ENCODE results near the gene ANO10. TPM values are rescaled to one million over a fixed set of nuclear protein-coding genes. Genes with fewer than 3 reads are reported as not detected.
"Not testable (repeated sequence)": the region's sequence is repeated elsewhere in the genome, so short reads cannot be mapped to it uniquely, and the experiment has no call there.

The ANO10 gene
- total RNA-seq, 2 experiments from 2014 or later, result 8.6 to 12.2 TPM

DNA sequence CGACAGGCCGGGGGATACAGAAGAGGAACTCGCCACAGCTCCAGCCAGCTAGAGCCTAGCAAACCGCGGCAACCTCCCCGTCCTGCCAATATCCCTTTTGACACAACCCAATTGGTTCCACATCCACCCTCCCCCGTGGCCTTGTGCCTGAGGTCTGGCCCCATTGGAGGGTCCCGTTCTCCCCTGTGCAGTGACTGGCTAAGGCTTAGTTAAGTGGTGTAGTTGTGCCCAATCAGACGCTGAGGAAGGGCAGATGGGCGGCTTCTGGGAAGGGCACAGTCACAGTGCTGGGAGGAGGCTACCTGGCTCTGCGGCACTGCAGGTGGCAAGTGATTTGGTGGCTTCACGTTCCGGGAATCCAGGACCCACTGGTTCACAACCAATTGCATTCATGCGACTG is 256.9 kb downstream of the ANO10 start:
- ChIA-PET POLR2A (no interaction called here), CTCF (no interaction called here)

DNA sequence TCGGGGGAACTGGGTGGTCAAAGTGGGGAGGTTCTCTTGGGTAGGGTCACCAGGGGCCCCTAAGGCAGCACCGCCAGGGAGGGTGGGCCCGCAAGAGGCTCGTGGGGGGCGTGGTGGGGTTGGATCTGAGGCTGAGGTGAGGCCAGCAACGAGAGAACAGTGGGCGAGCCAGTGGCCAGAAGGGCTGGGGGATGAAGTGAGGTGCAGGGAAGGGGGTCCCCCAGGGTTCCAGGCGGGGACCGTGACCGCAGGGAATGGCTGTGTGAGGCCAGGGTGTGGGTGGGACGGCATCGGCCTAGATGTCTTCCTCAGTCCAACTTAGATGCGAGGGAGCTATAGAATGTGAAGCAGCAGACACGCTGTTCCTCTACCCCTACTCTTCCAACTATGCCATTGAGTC is 257.3 kb downstream of the ANO10 start:
- POLR2A ChIA-PET, result no interaction called here
- CTCF ChIA-PET, result no interaction called here

DNA sequence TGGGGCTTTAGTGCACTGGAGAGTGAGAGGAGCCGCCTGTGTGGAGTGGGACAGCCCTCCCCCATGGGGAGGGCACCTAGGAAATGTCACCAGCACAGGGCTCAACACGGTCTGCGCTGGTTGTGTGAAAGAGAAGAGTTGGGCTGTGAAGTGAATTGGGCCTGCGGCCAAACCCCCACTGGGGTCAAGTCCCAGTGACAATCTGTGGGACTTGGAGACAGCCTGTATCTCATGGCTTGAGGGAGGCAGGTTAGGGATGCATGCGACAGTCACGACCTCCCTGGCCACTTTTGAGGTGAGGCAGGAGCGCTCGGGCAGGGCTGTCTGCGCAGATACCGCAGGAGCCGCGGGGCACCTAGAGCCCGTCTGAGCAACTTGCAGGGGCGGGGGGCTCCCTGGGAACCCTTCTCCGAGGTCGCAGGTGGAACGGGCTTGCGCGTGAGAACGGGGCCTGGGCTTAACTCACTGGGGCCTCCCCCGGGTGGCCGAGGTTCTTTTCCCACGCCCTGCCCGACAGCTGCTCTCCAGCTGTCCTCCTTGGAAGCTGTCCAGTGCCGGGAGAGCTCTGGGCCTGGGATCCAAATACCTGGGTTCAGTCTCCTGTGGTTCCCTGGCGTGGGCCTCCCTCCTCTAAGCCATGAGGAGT is 258.1 kb downstream of the ANO10 start:
- ChIA-PET POLR2A (no interaction called here), CTCF (no interaction called here)

DNA sequence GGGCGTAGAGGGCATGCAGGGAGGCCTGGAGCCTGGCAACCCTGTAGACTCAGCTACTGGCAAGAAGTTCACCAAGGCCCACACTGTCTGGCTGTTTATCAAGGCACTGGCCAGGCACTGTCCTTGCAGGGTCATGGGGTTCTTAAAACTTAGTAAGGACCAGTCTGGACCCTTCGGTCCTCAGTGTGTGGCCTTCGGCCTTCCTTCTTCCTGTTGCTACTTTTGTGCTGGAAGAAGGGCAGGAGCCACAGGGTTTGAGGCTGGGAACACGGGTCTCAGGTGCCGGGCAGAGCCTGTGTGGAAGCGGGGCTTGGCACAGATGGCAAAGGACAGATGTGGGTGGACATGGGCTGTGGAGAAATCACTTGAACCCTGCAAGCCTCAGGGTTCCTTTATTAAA is 258.9 kb downstream of the ANO10 start:
- CTCF ChIA-PET, result no interaction called here

DNA sequence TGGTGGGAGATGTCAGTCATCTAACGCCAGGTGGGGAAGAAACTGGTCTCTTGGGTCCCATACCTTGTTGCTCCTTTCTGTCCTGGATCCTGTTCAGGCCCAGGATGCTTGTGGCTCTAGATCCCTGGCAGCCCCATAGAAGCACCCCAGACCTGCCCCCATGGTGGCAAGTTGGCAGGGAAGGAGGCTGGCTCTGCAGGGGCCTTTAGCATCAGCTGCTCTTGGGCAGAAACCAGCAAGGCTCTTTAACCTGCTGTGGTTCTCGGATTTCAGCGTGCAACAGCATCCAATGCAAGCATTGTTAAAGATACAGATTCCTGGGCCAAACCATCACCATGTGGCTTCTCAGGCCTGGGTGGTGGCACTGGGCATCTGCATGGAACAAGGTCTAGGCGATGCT is 259.6 kb downstream of the ANO10 start:
- POLR2A ChIA-PET, result no interaction called here

More for the DNA sequence above, 258.9 kb downstream of the ANO10 start:
- POLR2A ChIA-PET, result no interaction called here

DNA sequence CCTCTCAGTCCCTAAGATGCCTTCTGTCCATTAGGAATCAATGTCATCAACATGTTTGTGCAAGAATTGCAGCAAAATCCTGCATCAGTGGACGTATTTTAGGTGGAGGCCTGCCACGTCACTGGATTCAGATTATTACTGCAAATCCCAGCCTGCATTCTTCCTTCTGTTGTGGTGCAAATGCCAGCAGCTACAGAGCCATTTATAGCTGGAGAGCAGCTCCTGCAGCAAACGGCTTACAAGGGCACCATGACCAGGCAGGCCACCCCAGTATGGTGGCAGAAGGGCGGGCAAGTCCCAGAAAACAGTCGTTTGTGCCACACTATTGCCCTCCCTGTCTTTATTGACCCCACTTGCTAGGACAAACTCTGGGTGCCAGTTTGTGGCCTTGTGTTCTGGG is 260.7 kb downstream of the ANO10 start:
- CTCF ChIA-PET, result no interaction called here

More for the DNA sequence above, 259.6 kb downstream of the ANO10 start:
- CTCF ChIA-PET, result no interaction called here

DNA sequence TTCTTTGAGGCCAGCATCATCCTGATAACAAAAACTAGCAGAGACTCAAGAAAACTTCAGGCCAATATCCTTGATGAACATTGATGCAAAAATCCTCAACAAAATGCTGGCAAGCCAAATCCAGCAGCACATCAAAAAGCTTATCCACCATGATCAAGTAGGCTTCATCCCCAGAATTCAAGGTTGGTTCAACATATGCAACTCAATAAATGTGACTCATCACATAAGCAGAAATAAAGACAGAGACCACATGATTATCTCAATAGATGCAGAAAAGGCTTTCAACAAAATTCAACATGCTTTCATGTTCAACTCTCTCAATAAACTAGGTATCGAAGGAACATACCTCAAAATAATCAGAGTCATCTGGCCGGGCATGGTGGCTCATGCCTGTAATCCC is 265.8 kb downstream of the ANO10 start:
- POLR2A ChIA-PET, CTCF ChIA-PET: not testable (repeated sequence)

More for the DNA sequence above, 260.7 kb downstream of the ANO10 start:
- POLR2A ChIA-PET, result no interaction called here

DNA sequence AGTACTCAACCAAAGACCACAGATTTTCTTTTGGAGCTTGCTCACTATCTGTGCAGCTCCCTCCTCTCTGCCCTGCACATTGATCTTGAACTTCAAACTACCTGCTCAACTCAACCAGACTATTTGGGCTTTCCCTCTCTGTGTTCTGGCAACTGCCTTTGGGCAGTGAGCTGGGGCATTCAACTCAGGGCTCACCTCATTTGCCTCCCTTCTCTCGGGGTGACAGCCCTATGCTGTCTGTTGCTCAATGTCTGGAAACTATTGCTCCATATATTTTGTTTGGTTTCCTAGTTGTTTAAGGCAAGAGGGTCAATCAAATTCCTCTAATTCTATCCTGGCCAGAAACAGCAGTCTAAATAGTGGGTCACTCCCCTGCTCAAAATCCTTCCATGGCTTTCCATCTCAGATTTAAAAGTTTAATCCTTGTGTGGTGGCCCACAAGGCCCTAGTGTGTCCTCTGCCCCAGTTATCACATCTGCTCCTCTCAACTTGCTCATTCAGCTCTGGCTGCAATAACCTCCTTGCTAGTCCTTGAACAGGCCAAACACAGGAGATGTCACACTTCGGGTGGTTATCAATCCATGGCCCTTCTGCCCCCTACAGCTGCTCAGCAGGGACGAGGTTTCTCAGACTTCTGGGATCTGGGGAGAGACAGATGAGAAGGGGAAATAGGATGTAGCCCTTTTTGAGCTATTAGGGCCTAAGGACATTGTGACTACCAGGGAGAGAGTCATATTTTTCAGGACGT is 267.7 kb downstream of the ANO10 start:
- POLR2A ChIA-PET, result no interaction called here
- CTCF ChIA-PET, result no interaction called here

DNA sequence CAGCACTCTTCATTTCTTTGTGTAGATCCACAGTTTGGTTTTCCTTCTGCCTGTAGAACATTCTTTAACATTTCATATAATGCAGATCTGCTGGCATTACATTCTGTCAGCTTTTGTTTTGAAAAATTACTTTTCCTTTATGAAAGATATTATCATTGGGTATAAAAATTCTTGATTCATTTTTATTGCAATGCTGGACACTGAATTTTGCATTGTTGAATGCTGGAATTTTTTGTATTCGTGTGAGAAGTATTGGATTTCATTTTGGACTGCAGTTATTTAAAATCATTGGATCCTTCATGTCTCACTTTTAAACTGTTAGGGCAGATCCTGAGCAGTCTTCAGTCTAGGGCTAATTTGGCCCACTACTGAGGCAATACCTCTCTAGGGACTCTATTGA is 268.4 kb downstream of the ANO10 start:
- POLR2A ChIA-PET, result no interaction called here
- CTCF ChIA-PET, result no interaction called here

DNA sequence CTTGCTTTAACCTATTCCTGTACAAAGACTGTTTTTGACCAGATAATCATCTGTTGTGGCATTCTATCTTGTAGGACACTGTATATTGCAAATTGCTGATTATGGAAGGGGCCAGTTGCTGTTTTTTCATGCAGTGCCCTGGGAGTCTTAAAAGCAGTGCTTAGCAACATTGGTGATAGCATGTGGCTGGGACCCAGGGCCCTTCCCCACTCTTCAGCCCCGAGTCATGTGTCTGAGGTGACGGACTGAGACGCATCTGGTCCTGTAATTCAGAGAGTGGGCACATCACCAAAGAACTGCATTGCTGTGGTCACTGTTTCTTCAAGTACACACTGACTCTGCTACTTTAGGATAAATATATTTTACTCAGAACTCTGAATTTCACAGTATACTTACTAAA is 272.1 kb downstream of the ANO10 start:
- ChIA-PET POLR2A (no interaction called here), CTCF (no interaction called here)

DNA sequence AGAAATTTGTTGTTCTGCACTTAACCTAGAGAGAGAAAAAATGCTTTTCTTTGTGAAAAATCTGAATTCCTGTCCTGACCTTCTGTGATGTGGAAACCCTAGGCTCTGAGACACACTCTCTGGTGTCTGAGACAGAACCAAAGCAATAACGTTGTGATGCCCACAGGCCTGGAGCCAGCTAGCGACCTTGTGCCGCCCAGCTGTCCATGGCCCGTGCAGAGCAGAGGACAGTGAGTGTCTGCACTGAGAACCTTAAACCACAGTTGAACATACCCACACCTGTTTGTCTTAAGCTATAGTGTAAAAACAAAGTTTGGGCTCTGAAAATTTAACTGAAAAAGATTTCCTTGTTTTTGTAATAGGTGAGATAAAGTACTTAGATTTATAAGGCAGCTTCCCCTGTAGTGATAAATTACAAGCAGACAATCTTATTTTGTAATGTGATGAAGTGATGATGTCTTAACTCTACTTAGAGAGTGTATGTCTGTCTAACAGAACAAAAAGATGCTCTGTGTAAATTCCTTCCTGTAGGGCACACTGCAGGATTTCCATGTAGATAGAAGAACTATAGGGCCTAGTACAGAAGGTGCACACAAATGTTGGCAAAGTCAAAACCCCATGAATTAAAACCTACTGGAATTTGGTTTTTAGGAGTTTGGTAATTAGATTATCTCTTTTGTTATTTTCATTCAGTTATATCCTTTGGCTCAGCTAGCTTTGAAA is 272.8 kb downstream of the ANO10 start:
- CTCF ChIA-PET, result no interaction called here
- POLR2A ChIA-PET, result no interaction called here

DNA sequence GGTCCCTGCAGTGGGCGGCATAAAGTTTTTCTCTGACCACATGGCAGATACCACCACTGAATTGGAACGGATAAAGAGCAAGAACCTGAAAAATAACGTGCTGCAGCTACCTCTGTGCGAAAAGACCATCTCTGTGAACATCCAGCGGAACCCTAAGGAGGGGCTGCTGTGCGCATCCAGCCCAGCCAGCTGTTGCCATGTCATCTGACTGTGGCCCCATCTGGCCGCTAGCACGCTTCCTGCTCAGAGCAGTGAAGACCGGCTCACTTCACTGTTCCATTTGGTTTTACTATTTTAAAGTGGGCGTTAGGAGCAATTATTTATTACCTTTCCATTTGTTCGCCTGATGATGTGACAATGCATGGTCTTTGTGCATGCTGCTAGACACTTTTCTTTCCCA is 273.5 kb downstream of the ANO10 start:
- ChIA-PET CTCF (no interaction called here), POLR2A (no interaction called here)

DNA sequence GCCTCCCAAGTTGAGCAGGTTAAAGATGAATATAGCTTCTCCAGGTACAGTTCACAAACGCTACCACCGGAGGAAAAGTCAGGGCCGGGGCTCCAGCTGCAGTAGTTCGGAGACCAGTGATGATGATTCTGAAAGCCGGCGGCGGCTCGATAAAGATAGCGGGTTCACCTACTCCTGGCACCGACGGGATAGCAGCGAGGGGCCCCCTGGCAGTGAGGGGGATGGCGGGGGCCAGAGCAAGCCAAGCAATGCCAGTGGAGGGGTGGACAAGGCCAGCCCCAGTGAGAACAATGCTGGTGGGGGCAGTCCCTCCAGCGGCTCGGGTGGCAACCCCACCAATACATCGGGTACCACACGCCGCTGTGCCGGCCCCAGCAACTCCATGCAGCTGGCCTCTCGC is 274.0 kb downstream of the ANO10 start:
- POLR2A ChIA-PET, result no interaction called here
- CTCF ChIA-PET, result interaction anchor here (2.5 kb wide), 1 partner anchor 20 kb away, joined by 6 read pairs; no protein-coding TSS in a partner anchor

DNA sequence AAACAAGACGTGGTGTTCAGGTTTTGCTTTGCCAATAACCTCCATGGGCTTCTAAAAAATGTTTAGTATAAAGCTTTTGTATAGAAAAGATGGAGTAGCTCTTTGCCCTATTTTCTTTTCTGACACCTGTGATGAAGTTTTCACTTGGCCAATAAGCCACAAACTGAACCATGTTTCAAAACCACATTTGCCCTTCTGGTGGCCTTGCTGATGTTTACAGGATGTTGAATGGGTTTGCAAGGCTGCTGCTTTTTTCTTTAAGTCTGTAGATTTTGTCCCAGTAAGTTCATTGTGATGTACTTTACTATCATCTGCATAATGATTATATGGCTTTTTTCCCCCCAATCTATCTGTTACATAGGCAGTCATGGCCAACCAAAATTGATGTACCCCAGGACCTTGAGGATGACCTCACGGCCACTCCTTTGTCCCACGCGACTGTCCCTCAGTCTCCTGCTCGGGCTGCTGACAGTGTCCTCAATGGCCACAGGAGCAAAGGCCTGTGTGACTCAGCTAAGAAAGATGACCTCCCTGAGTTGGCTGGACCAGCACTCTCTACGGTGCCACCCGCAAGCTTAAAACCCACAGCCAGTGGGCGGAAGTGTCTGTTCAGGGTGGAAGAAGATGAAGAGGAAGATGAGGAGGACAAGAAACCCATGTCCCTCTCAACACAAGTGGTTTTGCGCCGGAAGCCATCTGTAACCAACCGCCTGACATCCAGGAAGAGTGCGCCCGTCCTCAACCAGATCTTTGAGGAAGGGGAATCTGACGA is 274.6 kb downstream of the ANO10 start:
- POLR2A ChIA-PET, result interaction anchor here (0.6 to 1.0 kb wide), 2 partner anchors 113 to 529 kb away, joined by 3 to 10 read pairs; no protein-coding TSS in a partner anchor
- CTCF ChIA-PET, result interaction anchor here (0.8 to 2.5 kb wide), 2 partner anchors 19 to 77 kb away, joined by 3 to 6 read pairs; no protein-coding TSS in a partner anchor

DNA sequence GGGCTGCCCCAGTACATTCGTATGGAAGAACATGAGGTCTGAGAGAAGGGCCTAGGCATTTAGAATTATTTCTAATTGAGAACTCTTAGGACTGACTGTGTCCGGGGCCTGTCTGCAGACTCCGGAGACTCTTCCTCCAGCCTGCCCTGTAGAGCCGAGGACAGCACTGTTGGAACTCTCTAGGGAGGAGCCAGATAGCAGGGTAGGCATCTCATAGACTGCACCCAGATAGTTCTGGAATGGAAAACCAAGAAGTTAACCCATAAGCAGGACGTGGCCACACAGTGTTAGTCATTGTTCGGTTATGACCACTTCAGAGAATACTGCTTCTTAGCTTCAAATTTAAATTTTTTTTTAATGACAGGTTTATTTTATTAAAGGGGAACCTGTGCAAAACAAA is 275.9 kb downstream of the ANO10 start:
- POLR2A ChIA-PET, result interaction anchor here (0.6 to 1.0 kb wide), 3 partner anchors 51 to 344 kb away, joined by 3 to 10 read pairs (median 4); no protein-coding TSS in a partner anchor
- CTCF ChIA-PET, result interaction anchor here (1.0 to 2.5 kb wide), 2 partner anchors 18 to 156 kb away, joined by 3 to 6 read pairs; no protein-coding TSS in a partner anchor

DNA sequence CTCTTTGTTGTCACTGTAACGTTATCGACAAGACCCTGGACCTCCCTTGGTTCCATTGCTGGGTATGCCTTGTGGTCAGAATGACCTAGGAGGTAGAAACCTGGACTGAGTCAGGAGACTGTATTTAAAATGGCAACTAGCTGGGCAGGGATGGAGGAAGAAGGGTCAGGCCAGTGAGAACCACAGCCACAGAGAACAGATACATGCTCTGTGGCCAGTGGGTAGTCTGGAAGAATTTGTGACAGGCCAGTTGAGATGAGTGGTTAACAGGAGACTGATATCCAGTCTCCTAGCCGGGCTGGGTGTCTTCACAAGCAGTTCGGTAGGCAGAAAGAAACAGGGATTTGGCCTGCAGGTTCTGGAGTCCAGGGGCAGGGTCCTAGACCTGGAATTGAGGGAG is 276.6 kb downstream of the ANO10 start:
- ChIA-PET POLR2A (no interaction called here), CTCF (no interaction called here)

DNA sequence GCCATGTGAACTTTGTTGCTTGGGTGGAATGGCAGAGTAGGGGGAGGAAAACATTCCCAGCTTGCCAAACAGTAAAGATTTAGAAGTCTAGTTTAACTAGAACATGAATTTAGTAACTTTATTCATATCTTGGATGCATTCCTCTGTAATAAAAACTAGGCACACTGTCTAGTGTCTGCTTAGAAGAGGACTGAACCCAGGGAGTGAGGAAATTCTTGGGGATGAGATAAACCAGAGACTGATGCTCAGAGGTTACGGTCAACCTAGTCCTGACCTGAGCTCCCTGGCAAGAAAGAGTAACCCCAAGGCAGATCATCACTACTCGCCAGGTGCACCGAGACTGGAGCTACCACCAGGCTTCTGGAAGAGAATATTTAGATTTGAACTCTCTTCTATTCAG is 277.3 kb downstream of the ANO10 start:
- POLR2A ChIA-PET, result no interaction called here
- CTCF ChIA-PET, result no interaction called here

DNA sequence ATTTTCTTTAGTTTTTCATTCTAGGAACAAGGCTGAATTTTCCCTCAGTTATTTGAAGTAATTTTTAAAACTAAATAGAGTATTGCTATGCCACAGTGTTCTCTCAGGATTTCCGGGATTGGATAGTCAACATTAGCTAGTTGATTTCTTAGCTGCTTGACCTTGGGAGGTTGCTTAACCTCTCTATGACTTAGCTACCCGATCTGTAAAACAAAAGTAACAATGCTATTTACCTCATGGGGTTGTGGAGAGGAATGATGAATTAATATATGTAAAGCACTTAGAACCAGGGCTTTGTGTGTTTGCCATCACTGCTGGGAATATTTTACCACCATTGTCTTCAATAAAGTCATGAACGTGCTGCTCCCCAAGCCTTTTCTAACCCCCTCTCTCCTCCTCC is 278.0 kb downstream of the ANO10 start:
- ChIA-PET POLR2A (no interaction called here), CTCF (no interaction called here)

DNA sequence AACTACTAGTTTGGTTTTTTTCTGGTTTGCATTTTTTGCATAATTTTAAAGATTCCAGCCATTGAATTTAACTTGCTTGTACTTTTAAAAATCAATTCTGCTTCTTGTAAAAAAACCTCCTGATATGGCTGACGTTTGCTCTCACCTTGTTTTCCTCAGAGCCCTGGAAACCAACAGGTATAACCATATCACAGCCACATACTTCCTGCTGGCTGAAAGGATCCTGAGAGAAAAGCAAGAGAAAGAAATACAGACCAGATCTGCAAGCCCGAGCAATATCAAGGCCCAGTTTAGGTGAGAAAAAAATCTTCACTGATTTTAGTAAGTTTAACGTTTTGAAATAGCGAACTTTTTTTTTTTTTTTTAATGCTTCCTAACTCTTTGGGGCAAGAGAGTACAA is 278.6 kb downstream of the ANO10 start:
- ChIA-PET CTCF (no interaction called here), POLR2A (no interaction called here)

DNA sequence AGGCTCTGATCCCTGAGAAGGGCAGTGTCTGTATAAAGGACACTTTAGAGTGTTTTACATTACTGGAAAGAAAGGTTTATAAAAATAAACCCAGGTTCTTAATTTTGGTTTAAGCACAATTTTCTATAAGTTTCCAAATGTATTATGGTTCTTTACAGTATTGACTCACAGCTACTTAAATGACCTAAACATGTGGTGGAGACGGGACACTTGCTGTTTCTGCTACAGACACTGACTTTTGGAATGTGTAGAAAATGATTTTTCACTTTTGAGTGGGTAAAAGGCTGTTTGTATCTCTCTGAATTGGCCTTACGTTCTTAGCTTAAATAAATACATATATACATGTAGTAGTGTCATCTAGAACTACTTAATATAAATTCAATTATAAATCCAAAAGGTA is 280.0 kb downstream of the ANO10 start:
- CTCF ChIA-PET, result no interaction called here
- POLR2A ChIA-PET, result no interaction called here

Measured in activated CD8-positive, alpha-beta memory T cell treated with anti-CD3 and anti-CD28 coated beads for 36 hours (primary cell).